Measurements from ENCODE around the gene RAB11FIP4.
A peak's percentile ranks its signal among the peaks of the same experiment; 100 is the strongest.

The RAB11FIP4 gene

DNA sequence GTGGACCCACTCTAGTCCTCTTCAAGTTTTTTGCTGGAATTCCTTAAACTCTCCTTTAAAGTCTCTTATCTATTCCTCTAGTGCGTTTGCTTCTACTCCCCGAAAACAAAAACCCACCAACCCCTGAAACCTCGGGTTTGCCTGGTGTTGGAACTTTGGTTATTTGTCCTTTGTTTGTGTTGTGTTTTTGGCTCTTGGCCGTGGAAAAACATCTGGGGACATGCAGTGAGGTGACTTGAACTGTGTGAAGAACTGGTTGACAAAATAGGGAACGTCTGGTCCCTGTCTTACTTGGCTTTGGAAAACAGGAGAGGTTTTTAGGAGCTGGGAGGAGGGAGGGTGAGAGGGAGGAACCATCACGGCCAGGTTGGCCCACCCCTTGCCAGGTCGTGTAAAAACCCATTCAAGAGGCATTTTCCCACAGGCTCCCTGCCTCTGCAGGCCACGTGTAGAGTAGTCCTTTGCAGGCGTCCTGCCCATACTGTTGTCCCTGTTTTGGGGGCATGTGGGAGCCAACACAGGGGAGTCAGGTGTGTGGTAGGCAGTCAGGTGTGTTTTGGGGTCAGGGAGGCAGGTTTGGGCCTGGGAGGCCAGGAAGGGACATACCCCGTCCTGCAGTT, 169.3 kb downstream of the RAB11FIP4 start:
- TF ChIP-seq, protein P1, sequence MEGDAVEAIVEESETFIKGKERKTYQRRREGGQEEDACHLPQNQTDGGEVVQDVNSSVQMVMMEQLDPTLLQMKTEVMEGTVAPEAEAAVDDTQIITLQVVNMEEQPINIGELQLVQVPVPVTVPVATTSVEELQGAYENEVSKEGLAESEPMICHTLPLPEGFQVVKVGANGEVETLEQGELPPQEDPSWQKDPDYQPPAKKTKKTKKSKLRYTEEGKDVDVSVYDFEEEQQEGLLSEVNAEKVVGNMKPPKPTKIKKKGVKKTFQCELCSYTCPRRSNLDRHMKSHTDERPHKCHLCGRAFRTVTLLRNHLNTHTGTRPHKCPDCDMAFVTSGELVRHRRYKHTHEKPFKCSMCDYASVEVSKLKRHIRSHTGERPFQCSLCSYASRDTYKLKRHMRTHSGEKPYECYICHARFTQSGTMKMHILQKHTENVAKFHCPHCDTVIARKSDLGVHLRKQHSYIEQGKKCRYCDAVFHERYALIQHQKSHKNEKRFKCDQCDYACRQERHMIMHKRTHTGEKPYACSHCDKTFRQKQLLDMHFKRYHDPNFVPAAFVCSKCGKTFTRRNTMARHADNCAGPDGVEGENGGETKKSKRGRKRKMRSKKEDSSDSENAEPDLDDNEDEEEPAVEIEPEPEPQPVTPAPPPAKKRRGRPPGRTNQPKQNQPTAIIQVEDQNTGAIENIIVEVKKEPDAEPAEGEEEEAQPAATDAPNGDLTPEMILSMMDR (IDR thresholded peaks at IDR 0.05; ENCODE audit: insufficient read depth, missing control alignments): no peak
- FAIRE-seq (no peak), DNase-seq (ENCODE audit: insufficient read length, low spot score) (no peak)

DNA sequence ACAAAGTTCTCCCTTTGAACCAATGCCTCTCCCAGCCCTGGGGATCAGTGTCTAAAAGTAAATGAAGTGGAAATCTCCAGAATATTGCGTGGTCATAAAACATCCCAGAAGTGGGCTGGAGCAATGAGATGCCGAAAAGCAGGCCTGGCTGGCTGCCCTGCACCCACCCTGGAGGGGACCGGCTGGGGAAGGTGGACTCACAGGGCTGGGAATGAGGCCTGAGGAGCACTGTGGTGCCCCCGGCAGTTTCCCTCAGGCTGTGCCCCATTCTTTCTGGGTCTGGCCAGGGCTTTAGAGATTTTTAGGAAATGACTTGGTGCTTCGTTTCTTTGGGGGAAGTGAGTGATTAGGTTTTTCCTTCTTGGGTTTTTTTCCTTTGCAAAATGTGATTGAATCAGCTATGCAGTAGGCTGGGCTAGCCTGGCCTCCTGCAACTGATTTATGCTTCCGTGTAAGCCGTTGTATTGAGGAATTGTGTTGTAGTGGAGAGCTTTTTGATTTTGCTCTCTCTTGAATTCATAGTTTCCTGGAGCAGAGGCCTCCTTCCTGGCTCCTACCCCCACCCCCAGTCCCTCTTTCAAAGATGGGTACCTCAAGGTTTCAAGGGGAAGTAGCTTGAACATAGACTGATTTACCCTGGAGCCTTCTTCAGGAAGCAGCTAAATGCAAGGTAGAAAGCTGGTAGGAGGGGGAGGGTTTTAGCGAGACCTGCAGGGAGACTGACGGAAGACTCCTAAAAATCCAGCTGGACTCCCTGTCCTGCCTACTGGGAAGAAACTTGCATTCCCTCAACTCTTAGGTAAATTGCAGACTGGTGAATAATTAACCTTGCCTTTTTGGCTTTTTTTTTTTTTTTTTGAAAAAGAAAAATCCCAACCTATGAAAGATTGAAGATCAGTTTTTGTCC, 170.2 kb downstream of the RAB11FIP4 start:
- DNase-seq (ENCODE audit: insufficient read length, low spot score) (no peak), FAIRE-seq (no peak)
- TF ChIP-seq, protein P1 (IDR thresholded peaks at IDR 0.05; ENCODE audit: insufficient read depth, missing control alignments): no peak

DNA sequence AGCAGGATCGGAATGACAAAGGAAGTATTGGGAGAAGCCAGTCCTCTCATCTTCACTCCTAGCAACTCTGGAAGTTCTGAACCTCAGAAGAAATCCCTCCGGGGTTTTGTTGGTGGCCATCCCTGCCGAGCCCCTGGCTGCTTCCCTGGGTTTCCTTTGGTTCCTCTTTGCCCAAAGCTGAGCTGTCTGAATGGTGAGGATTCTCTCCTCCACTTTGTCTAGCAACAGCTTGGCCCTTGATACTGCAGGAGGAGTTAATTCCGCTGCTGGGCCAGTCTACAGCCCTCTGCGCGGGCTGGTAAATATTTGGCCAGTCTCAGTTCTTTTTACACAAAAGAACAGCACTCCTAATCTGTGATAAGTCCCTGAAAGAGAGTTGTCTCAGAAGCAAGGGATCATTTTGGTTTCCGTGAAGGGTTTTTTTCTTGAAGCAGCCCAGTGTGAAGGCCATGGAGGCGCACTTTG, 170.9 kb downstream of the RAB11FIP4 start:
- FAIRE-seq: no peak
- TF ChIP-seq, protein P1 (IDR thresholded peaks at IDR 0.05; ENCODE audit: insufficient read depth, missing control alignments): no peak
- no peak for DNase-seq (ENCODE audit: insufficient read length, low spot score)

DNA sequence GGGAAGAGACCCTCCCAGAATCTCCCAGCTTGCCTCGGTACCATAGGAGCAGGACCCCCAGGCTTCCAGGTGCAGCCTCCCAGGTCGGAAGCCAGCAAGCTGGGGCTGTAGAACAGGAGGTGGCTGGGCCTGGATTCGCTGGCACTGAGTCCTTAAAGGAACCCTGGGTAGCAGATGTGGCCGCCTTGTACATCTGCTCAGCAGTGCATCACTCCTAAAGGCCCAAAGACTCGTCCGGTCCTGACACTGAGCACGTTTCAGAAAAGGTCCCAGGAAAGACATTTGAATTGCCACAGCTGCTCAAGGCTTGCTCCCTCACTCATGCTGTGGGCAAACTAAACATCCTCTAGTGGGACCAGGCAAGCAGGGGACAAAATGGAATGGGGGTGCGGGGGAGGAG, 172.8 kb downstream of the RAB11FIP4 start:
- TF ChIP-seq, protein P1 (IDR thresholded peaks at IDR 0.05; ENCODE audit: insufficient read depth, missing control alignments): no peak
- FAIRE-seq (no peak), DNase-seq (ENCODE audit: insufficient read length, low spot score) (no peak)

DNA sequence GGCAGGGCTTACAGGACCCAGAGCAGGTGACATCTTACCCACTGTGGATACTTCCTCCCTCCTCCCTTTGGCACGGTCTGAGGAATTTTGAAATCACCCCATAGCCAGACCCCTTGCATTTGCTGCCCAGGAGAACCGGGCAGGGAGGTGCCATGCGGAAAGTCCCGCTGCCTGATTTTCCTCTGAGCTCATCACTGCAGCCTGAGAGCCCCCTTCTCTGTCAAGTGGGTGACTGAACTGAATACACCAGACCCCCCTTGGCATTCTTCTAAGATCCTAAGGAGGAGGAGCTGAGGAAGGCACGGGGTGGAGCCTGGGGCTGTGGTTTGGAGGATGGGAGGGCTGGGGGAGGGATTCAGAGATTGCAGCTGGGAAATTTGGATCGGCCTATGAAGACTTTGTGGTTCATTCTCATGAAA, 173.4 kb downstream of the RAB11FIP4 start:
- TF ChIP-seq, protein P1 (IDR thresholded peaks at IDR 0.05; ENCODE audit: insufficient read depth, missing control alignments): no peak
- DNase-seq (ENCODE audit: insufficient read length, low spot score) (peak; percentile 6), FAIRE-seq (no peak)

DNA sequence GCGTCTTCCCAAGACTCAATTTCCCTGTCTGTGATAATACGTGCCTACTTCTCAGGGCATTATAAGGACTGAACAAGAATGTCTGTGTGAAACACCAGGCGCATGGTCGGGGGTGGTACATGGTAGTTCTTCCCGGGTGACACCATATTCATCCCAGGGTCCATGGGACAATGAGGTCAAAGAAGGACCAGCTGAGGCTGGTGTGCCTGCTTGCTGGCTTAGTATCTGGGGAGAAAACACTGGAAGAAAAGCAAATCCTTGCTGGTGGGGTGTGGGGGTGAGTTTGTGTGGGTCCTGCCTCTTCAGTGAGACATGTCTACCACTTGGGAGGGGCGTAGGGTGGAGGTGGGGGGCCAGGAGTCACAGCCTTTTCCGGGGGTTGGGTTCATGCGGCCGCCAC, 174.2 kb downstream of the RAB11FIP4 start:
- no peak for DNase-seq (ENCODE audit: insufficient read length, low spot score)
- TF ChIP-seq, protein P1 (IDR thresholded peaks at IDR 0.05; ENCODE audit: insufficient read depth, missing control alignments): no peak
- no peak for FAIRE-seq
